ENCODE data around the gene RAB7B.

RAB7B gene

DNA sequence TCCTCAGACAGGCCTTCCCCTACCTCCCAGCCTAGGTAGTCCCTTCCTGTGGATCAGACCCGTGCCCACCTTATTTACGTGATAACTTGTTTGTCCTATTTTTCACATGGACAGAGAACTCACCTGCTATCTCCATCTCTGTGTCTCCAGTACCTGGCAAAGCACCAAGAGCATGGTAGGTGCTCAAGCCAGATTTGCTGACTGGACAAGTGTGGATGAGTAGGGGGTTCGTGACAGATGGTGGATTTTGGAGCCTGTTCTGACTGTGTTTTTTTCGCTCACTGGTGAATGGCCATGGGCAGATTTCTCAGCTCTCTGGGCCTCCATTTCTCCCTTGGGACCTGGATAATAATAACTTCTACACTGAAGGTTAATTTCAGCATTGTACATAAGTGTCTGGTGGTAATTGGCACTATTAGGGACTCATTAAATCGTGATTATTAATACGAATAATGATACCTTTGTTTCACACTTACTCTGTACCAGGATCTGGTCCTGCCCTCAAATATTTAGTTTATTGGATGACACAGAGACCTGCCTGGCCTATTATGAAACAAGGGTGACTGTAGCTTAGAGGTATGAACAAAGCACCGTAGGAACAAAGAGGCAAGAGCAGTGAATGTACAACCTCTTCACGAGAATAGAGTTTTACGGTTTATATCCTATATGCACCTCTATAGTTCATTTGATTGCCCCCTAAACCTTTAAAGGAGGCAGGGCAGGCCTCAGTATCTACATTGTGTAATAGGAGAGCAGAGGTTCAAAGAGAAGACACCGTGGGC lies 35.5 kb downstream of the RAB7B start:
- no peaks in the 10 kb centered on the region for H3K4me1 ChIP-seq (ENCODE audit: control insufficient read depth in 1 of 2, insufficient read depth in 2 of 2, low read length in 2 of 2)
- no peak overlapping the region for H3K9ac ChIP-seq (ENCODE audit: low read depth in 1 of 2, low read length in 2 of 2)
- H3K9me3 ChIP-seq (ENCODE audit: control insufficient read depth in 1 of 2, low read length in 2 of 2), result no peaks in the 10 kb centered on the region
- no peaks in the 10 kb centered on the region for H3K36me3 ChIP-seq (ENCODE audit: control insufficient read depth in 1 of 2, insufficient read depth in 2 of 2, low read length in 2 of 2)
- no peak overlapping the region for H3K27ac ChIP-seq (ENCODE audit: low read depth, low read length)
- no peaks in the 10 kb centered on the region for H3K27me3 ChIP-seq (ENCODE audit: control insufficient read depth in 1 of 2, insufficient read depth in 2 of 2, low read length in 2 of 2)
- no peak overlapping the region for H3K4me3 ChIP-seq (ENCODE audit: low read depth in 1 of 2, low read length in 2 of 2)

DNA sequence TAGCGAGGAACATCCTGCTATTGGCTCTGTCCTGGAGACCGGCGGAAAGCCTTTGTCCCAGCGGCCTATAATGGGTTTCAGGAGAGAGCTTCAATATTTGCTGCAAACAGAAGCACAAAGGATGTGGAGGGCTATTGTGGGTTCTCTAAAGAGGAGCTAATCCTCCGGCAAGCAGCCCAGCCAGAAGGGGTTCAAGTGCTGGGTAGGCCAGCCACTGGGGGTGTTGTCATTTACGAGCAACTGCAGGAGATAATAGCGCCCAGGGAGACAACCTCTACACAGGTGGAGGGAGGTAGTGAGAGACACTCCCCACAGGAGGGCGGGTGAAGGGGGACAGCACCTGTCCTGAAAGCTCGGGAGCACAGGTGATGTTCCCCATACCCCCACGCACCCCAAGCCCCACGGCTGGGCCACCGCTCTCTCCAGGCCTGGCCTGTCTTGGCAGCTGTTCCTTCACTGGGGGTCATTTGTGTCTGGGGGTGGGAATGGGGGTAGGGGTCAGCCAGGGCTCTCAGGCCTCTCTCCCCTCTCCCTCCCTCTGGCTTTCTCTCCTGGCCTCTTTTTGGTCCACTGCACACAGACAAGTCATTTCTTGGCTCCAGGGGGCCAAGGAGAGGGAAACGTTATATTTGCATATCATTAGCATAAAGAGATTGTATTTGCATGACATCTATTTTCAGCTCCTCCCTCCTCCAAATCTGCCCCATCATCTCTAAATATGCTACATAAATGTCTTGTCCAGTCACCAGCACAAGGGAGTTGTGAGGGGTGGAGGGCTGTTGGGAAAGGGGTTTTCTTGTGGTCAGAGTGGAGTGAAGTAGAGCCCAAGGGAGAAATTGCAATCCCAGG lies 37.9 kb downstream of the RAB7B start:
- Histone ChIP-seq H3K9me3 (ENCODE audit: control insufficient read depth in 1 of 2, low read length in 2 of 2) (no peaks in the 10 kb centered on the region), H3K36me3 (ENCODE audit: control insufficient read depth in 1 of 2, insufficient read depth in 2 of 2, low read length in 2 of 2) (no peaks in the 10 kb centered on the region), H3K9ac (ENCODE audit: low read depth in 1 of 2, low read length in 2 of 2) (no peak overlapping the region), H3K27ac (ENCODE audit: low read depth, low read length) (no peak overlapping the region), H3K4me1 (ENCODE audit: control insufficient read depth in 1 of 2, insufficient read depth in 2 of 2, low read length in 2 of 2) (peaks cover 0 to 3% of the 10 kb centered on the region in 2 donors), H3K27me3 (ENCODE audit: control insufficient read depth in 1 of 2, insufficient read depth in 2 of 2, low read length in 2 of 2) (no peaks in the 10 kb centered on the region), H3K4me3 (ENCODE audit: low read depth in 1 of 2, low read length in 2 of 2) (no peak overlapping the region)

DNA sequence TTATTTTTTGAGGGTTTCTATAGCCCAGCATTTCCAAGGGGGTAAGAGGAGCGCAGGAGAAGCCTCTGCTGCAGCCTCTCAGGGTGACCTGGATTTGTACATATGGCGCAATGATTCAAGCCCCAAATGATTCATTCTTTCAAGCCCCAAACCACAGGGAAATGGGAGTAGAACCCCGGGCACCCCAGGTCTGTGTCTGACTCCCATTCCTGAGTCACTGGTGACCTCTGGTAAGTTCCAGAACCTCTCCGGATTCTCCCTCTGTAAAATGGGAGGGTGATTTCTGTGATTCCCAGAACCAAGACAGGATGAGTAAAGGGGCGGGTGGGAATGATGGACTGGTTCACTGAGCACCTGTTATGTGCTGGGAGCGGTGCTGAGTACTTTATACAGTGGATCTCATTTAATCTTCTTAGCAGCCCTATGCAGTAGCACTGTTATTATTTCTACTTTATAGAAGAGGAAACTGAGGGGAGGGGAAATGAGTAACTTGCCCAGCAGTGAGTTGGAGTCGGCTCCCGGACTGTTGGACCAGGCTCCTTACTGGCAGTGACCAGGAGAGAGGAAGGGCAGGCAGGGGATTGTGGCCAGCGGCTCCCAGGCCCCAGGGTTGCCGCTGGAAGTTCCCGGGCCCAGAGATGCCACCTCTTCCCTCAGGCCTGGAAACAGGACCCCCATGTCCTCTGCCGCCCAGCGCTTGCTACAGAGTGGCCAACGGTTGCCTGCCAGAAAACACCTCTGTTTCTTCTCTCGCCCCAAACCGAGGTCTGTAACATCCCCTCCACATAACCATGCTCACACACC lies 39.6 kb downstream of the RAB7B start:
- Histone ChIP-seq H3K27ac (ENCODE audit: low read depth, low read length) (no peak overlapping the region), H3K36me3 (ENCODE audit: control insufficient read depth in 1 of 2, insufficient read depth in 2 of 2, low read length in 2 of 2) (no peaks in the 10 kb centered on the region), H3K27me3 (ENCODE audit: control insufficient read depth in 1 of 2, insufficient read depth in 2 of 2, low read length in 2 of 2) (no peaks in the 10 kb centered on the region), H3K4me1 (ENCODE audit: control insufficient read depth in 1 of 2, insufficient read depth in 2 of 2, low read length in 2 of 2) (peaks cover 0 to 3% of the 10 kb centered on the region in 2 donors), H3K9me3 (ENCODE audit: control insufficient read depth in 1 of 2, low read length in 2 of 2) (no peaks in the 10 kb centered on the region), H3K9ac (ENCODE audit: low read depth in 1 of 2, low read length in 2 of 2) (no peak overlapping the region), H3K4me3 (ENCODE audit: low read depth in 1 of 2, low read length in 2 of 2) (no peak overlapping the region)

DNA sequence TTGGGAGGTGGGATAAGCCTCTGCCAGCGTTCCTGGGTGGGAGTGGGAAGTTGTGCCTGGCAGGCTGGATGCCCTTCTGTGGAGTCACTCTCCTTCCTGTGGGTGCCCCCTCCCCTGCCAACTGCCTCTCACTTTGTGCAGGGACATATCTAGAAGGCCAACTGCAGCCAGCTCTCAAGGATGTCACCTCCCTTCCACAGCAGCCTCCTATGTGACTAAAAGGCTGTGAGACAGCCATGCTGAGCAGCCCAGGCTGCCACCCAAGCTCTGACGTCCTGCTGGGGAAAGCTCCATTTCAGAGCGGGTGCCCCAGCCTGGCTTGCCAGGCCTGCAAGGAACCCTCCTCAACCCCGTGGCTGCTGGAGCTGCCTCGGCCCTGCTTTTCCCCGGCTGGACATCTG lies 40.4 kb downstream of the RAB7B start:
- H3K4me1 ChIP-seq (ENCODE audit: control insufficient read depth in 1 of 2, insufficient read depth in 2 of 2, low read length in 2 of 2), result peaks cover 0 to 3% of the 10 kb centered on the region in 2 donors
- H3K9ac ChIP-seq (ENCODE audit: low read depth in 1 of 2, low read length in 2 of 2), result no peak overlapping the region
- no peaks in the 10 kb centered on the region for H3K9me3 ChIP-seq (ENCODE audit: control insufficient read depth in 1 of 2, low read length in 2 of 2)
- no peak overlapping the region for H3K4me3 ChIP-seq (ENCODE audit: low read depth in 1 of 2, low read length in 2 of 2)
- no peaks in the 10 kb centered on the region for H3K36me3 ChIP-seq (ENCODE audit: control insufficient read depth in 1 of 2, insufficient read depth in 2 of 2, low read length in 2 of 2)
- no peak overlapping the region for H3K27ac ChIP-seq (ENCODE audit: low read depth, low read length)
- H3K27me3 ChIP-seq (ENCODE audit: control insufficient read depth in 1 of 2, insufficient read depth in 2 of 2, low read length in 2 of 2), result no peaks in the 10 kb centered on the region

DNA sequence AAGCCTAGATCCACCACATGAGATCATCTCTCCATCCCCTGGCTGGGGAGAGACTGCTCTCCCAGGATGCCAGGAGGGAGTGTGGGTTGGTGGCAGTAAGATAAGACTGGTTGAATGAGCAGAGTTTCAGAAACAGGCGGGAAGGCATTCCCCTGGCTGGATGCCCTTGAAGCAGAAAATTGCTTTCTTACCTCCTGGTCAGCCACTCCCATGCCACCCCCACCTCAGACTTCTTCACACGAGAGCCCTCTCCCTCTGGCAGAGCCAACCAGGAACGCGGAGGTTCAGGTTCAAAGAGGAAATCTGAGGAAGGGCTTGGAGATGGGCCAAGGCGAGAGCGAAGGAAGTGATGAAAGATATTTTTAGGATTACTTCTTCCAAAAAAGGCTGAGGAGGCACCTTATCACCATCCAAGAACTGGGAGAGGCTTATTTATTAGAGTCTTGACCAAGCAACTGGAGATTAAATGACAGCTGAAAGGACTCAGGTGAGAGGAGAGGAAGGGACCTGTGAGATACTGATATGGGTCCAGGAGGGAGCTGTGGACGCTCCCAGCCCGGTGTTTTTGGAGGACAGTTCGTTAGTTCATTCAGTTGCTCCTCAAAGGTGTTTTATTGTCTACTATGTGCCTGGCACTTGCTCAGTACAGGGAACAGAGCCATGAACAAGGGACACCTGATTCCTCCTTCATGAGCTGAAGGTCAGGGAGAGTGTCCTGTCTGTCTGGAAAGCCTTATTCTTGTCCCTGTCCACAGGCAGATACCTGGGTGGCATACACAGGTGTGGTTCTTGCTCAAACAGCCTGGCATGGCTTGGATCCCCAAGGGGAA lies 41.0 kb downstream of the RAB7B start:
- Histone ChIP-seq H3K9ac (ENCODE audit: low read depth in 1 of 2, low read length in 2 of 2) (no peak overlapping the region), H3K27ac (ENCODE audit: low read depth, low read length) (no peak overlapping the region), H3K4me3 (ENCODE audit: low read depth in 1 of 2, low read length in 2 of 2) (no peak overlapping the region)

DNA sequence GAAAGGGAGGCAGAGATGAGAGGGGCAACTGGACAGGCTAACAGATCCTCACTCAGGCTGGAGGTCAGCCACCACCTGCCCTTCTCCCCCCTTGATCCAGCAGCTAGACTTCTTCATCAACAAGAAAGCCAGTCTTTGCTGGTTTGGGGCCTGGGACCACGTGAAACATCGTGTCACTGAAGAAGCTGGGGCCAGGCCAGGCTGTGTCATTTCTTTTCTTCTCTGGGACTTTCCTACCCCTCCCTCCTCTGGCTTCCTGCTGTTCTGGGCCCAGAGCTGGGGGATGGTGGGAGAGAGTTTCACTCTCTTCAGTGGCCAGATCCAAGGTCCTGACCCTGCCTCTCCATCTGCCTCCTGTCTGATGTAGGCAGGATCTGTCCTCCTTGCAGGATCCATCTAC lies 41.8 kb downstream of the RAB7B start:
- peaks cover 0 to 3% of the 10 kb centered on the region in 2 donors for H3K4me1 ChIP-seq (ENCODE audit: control insufficient read depth in 1 of 2, insufficient read depth in 2 of 2, low read length in 2 of 2)
- no peak overlapping the region for H3K9ac ChIP-seq (ENCODE audit: low read depth in 1 of 2, low read length in 2 of 2)
- no peaks in the 10 kb centered on the region for H3K36me3 ChIP-seq (ENCODE audit: control insufficient read depth in 1 of 2, insufficient read depth in 2 of 2, low read length in 2 of 2)
- H3K4me3 ChIP-seq (ENCODE audit: low read depth in 1 of 2, low read length in 2 of 2), result no peak overlapping the region
- H3K27me3 ChIP-seq (ENCODE audit: control insufficient read depth in 1 of 2, insufficient read depth in 2 of 2, low read length in 2 of 2), result peaks cover 0 to 10% of the 10 kb centered on the region in 2 donors
- no peak overlapping the region for H3K27ac ChIP-seq (ENCODE audit: low read depth, low read length)
- H3K9me3 ChIP-seq (ENCODE audit: control insufficient read depth in 1 of 2, low read length in 2 of 2), result no peaks in the 10 kb centered on the region

More for the DNA sequence above, 41.0 kb downstream of the RAB7B start:
- H3K27me3 ChIP-seq (ENCODE audit: control insufficient read depth in 1 of 2, insufficient read depth in 2 of 2, low read length in 2 of 2), result peaks cover 0 to 2% of the 10 kb centered on the region in 2 donors
- H3K36me3 ChIP-seq (ENCODE audit: control insufficient read depth in 1 of 2, insufficient read depth in 2 of 2, low read length in 2 of 2), result no peaks in the 10 kb centered on the region
- no peaks in the 10 kb centered on the region for H3K9me3 ChIP-seq (ENCODE audit: control insufficient read depth in 1 of 2, low read length in 2 of 2)
- H3K4me1 ChIP-seq (ENCODE audit: control insufficient read depth in 1 of 2, insufficient read depth in 2 of 2, low read length in 2 of 2), result peaks cover 0 to 3% of the 10 kb centered on the region in 2 donors

DNA sequence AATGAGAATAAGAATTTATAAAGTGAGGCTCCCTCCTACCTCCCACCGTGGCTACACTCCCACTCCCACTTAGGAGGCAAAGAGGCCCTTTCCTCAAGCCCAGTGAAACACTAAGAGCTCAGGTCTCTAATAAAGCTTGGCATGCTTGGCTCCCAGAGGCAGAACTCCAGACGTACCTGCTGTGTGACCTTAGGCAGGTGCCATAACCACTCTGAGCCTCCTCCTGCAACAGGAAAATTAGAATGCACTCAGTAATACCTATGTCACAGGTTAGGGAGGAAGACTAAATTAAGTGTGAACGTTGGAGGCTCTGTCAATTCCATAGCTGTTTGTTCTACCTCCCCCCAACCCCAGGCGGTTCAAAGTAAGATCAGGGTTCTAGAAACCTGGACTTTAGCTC lies 43.4 kb downstream of the RAB7B start:
- no peak overlapping the region for H3K9ac ChIP-seq (ENCODE audit: low read depth in 1 of 2, low read length in 2 of 2)
- H3K4me3 ChIP-seq (ENCODE audit: low read depth in 1 of 2, low read length in 2 of 2), result no peak overlapping the region
- no peaks in the 10 kb centered on the region for H3K9me3 ChIP-seq (ENCODE audit: control insufficient read depth in 1 of 2, low read length in 2 of 2)
- H3K4me1 ChIP-seq (ENCODE audit: control insufficient read depth in 1 of 2, insufficient read depth in 2 of 2, low read length in 2 of 2), result peaks cover 0 to 3% of the 10 kb centered on the region in 2 donors
- peaks cover 0 to 14% of the 10 kb centered on the region in 2 donors for H3K27me3 ChIP-seq (ENCODE audit: control insufficient read depth in 1 of 2, insufficient read depth in 2 of 2, low read length in 2 of 2)
- no peak overlapping the region for H3K27ac ChIP-seq (ENCODE audit: low read depth, low read length)
- no peaks in the 10 kb centered on the region for H3K36me3 ChIP-seq (ENCODE audit: control insufficient read depth in 1 of 2, insufficient read depth in 2 of 2, low read length in 2 of 2)

DNA sequence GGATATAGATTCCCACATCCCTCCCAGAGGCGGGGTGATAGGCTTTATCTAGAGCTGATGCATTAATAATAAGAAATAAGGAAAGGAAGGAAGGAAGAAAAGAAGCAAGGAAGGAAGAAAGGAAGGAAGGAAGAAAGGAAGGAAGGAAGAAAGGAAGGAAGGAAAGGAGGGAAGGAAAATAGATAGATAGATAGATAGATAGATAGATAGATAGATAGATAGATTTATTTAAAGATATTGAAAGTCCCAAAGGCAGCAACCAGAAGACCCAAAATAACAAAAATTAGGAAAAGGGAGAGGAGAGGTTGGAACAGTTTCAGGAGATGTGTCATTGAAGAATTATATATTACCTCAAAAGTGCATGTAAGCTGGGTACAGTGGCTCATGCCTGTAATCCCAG lies 47.7 kb downstream of the RAB7B start:
- Histone ChIP-seq H3K4me3 (ENCODE audit: low read depth in 1 of 2, low read length in 2 of 2) (no peak overlapping the region), H3K9ac (ENCODE audit: low read depth in 1 of 2, low read length in 2 of 2) (no peak overlapping the region), H3K4me1 (ENCODE audit: control insufficient read depth in 1 of 2, insufficient read depth in 2 of 2, low read length in 2 of 2) (no peaks in the 10 kb centered on the region), H3K27me3 (ENCODE audit: control insufficient read depth in 1 of 2, insufficient read depth in 2 of 2, low read length in 2 of 2) (peaks cover 0 to 23% of the 10 kb centered on the region in 2 donors), H3K27ac (ENCODE audit: low read depth, low read length) (no peak overlapping the region), H3K36me3 (ENCODE audit: control insufficient read depth in 1 of 2, insufficient read depth in 2 of 2, low read length in 2 of 2) (no peaks in the 10 kb centered on the region), H3K9me3 (ENCODE audit: control insufficient read depth in 1 of 2, low read length in 2 of 2) (no peaks in the 10 kb centered on the region)

DNA sequence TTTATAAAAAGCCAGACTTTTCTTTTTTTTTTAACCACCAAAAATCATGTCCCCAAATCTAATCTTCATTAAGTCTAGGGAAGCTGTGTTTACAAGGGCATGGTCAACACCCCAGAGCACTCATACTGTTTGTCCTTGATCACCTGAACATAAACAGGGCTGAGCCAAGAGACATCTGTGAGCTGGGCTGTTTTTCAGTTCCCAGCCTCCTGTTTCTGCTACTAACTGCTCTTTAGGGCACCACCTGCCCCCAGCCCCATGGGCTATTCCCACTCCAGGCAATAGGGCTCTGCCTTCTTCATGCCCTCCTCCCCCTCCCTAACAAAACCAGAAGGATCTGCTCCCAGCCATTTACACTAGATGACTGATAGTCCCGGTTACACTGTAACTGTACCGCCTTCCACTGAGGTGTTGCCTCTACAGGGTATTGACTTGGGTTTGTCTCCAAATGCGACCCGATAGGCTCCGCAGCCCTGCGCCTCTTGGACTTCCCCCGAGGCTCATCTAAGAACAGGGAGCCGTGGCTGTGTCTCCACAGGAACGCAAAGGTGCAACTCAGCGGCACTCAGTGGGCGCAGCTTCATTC lies 48.3 kb downstream of the RAB7B start:
- H3K27ac ChIP-seq (ENCODE audit: low read depth, low read length), result no peak overlapping the region
- peaks cover 0 to 23% of the 10 kb centered on the region in 2 donors for H3K27me3 ChIP-seq (ENCODE audit: control insufficient read depth in 1 of 2, insufficient read depth in 2 of 2, low read length in 2 of 2)
- H3K4me3 ChIP-seq (ENCODE audit: low read depth in 1 of 2, low read length in 2 of 2), result no peak overlapping the region
- no peak overlapping the region for H3K9ac ChIP-seq (ENCODE audit: low read depth in 1 of 2, low read length in 2 of 2)
- no peaks in the 10 kb centered on the region for H3K4me1 ChIP-seq (ENCODE audit: control insufficient read depth in 1 of 2, insufficient read depth in 2 of 2, low read length in 2 of 2)
- no peaks in the 10 kb centered on the region for H3K9me3 ChIP-seq (ENCODE audit: control insufficient read depth in 1 of 2, low read length in 2 of 2)
- H3K36me3 ChIP-seq (ENCODE audit: control insufficient read depth in 1 of 2, insufficient read depth in 2 of 2, low read length in 2 of 2), result no peaks in the 10 kb centered on the region

All from duodenal mucosa (tissue), 2 donors.